Bronchial epithelial cell (primary cell): Measurements from ENCODE around the gene MMAB. TPM values are rescaled to one million over a fixed set of nuclear protein-coding genes. Genes with fewer than 3 reads are reported as not detected.

Experiments
- DNase-seq: peaks from one replicate; pipeline ENCODE4 v3.0.0-alpha.2; 2010; ENCODE audit warnings: low read depth
- FAIRE-seq: peaks from 2 replicates; lab custom pipeline; 2011; peaks lifted over from hg19 to GRCh38; lab: Jason Lieb, UNC
- H3K27me3 ChIP-seq: 2 replicates; pipeline ENCODE4 v1.5.1; 2011; ENCODE audit warnings: low read length; ENCODE audit not compliant: control insufficient read depth, insufficient read depth
- H3K36me3 ChIP-seq: 2 replicates; pipeline ENCODE4 v1.5.1; 2011; ENCODE audit warnings: low read length; ENCODE audit not compliant: control insufficient read depth, insufficient read depth
- H3K4me3 ChIP-seq: 2 replicates; pipeline ENCODE4 v1.5.1; 2011; ENCODE audit warnings: mild to moderate bottlenecking, low read depth, low read length, control low read depth
- total RNA-seq: library from RNA; depleted of rRNA; stranded (reverse); fragments of >200 nt; gene quantifications from 2 replicates; pipeline ENCODE4 v1.2.1, GENCODE V29; 2014
- TF ChIP-seq, protein P1 (sequence below): IDR thresholded peaks from 2 replicates; pipeline ENCODE4 v1.5.1; 2011; ENCODE audit warnings: mild to moderate bottlenecking, moderate library complexity, low read length, control low read depth, inconsistent platforms; ENCODE audit not compliant: insufficient read depth, severe bottlenecking

Gene MMAB
- total RNA-seq, 1 donor from 2014 or later: 36.9 TPM

DNA sequence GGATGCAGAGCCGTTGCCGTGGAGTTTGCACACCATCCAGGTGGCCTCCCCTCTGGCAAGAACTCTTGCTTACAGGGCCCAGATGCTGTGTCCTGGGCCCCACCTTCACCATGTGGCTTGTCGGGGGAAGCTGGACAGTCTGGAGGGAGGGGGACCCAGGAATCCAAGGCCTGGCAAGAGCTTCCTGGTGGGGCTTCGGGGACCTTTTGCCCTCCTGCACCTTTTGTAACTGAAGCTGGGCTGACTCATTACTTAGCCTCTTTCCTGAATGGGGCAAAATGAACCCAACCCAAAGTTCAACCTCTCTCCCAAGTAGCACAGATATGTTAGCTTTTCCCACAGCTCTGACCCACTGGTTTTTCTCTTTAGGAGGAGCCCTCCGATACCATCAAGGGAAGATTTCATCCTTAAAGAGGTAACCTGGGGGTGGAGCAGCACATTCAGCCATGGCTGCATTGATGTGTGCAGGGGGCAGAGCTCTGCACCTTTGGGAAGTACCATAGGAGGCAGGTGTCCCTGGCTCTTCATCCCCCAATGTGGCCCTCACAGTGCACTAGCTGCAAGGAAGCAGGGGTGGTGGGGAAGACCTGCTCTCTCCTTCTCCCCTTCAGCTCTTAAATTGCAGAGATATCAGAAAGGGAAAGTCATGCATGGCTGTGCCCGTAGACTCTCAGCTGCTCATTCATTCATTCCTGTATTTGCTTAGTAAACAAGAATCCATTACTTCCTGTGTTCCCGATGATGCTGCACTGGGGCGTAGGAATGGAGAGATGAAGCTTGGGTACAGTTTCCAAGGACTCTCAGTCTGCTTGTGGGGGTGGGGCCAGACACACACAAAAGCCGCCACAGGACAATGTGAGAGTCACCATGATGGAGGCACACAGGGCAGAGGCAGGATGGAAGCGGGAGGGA lies 13.3 kb upstream of the MMAB start:
- TF ChIP-seq, protein P1, sequence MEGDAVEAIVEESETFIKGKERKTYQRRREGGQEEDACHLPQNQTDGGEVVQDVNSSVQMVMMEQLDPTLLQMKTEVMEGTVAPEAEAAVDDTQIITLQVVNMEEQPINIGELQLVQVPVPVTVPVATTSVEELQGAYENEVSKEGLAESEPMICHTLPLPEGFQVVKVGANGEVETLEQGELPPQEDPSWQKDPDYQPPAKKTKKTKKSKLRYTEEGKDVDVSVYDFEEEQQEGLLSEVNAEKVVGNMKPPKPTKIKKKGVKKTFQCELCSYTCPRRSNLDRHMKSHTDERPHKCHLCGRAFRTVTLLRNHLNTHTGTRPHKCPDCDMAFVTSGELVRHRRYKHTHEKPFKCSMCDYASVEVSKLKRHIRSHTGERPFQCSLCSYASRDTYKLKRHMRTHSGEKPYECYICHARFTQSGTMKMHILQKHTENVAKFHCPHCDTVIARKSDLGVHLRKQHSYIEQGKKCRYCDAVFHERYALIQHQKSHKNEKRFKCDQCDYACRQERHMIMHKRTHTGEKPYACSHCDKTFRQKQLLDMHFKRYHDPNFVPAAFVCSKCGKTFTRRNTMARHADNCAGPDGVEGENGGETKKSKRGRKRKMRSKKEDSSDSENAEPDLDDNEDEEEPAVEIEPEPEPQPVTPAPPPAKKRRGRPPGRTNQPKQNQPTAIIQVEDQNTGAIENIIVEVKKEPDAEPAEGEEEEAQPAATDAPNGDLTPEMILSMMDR: no peak
- DNase-seq (peak; percentile 30), FAIRE-seq (peak; percentile 84)
- Histone ChIP-seq H3K36me3 (peaks cover 21% of the 10 kb centered on the region), H3K4me3 (no peak overlapping the region), H3K27me3 (no peaks in the 10 kb centered on the region)

DNA sequence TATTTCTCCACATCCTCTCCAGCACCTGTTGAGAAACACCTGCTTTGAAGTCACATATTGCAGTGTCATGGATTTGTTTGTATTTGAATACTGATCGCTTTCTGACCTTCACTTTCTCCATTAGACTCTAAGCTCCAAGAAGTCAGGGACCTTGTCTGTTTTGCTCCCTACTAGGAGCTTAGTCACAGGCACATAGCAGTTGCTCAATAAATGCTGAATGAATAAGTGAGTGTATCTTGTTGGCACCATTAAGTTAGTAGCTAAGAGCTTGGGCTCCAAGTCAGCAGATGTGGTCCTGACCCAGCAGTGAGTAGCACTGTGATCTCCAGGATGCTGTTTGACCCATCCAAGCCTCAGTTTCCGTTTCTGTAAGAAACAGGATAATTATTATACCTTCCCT lies 10.4 kb upstream of the MMAB start:
- H3K36me3 ChIP-seq: peaks cover 17% of the 10 kb centered on the region
- DNase-seq: no peak
- TF ChIP-seq, protein P1: no peak

DNA sequence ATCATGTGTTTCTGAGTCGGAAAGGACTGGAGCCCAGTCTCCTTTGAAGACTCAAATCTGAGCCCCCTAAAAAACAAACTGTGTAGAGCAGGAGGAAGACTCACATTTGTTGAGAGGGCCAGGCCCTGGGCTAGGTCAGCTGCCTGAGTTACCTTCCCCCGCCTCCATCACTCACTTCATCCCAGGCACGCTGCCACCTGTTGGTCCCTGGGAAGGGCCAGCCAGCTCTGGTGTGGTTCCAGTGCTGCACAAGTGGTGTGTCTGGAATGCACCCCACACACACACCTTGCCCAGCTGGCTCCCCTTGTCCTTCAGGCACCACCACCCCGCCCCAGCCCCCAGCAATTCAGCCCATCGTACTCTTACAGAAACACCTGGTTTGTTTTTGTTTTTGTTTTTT lies 9.3 kb upstream of the MMAB start:
- no peak overlapping the region for H3K4me3 ChIP-seq
- H3K27me3 ChIP-seq: no peaks in the 10 kb centered on the region
- peaks cover 11% of the 10 kb centered on the region for H3K36me3 ChIP-seq
- DNase-seq (peak; percentile 41), FAIRE-seq (no peak)
- TF ChIP-seq, protein P1: peak; percentile 33

More for the DNA sequence above, 10.4 kb upstream of the MMAB start:
- Histone ChIP-seq H3K27me3 (no peaks in the 10 kb centered on the region), H3K4me3 (no peak overlapping the region)
- no peak for FAIRE-seq

DNA sequence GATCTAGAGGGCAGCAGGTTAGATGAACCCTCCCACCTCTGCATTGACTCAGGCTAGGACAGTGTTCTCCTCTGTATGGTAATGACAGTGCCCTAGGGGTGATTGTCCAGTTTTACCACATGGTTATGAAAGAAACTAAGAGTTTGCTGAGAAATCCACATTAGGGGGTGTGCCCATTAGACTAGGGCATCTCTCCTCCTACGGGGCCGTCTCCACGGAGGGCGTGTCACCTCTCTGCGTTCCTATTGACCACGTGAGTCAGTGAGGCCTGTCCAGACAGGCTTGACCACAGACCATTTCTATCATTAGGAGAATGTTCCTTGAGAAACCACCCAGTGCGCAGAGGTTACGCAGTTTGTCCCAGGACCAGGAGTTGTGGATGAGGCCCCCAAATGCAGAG lies 8.6 kb upstream of the MMAB start:
- no peak overlapping the region for H3K4me3 ChIP-seq
- FAIRE-seq: peak; percentile 86

DNA sequence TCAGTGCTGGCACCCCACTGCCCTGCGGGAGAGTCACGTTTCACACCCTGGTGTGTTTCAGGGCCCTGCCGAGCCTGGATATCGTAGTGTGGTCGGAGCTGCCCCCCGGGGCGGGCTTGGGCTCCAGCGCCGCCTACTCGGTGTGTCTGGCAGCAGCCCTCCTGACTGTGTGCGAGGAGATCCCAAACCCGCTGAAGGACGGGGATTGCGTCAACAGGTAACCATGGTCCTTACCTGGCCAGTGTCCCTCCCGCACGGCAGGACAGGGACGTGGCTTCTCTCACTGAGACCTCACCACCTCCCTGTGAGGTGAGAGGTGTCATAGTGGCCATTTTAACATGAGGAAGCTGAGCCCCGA lies 8.0 kb upstream of the MMAB start:
- no peak for DNase-seq
- Histone ChIP-seq H3K4me3 (no peak overlapping the region), H3K36me3 (peaks cover 10% of the 10 kb centered on the region), H3K27me3 (no peaks in the 10 kb centered on the region)
- no peak for FAIRE-seq
- TF ChIP-seq, protein P1: no peak

More for the DNA sequence above, 8.6 kb upstream of the MMAB start:
- DNase-seq: peak; percentile 94
- Histone ChIP-seq H3K36me3 (peaks cover 12% of the 10 kb centered on the region), H3K27me3 (no peaks in the 10 kb centered on the region)
- TF ChIP-seq, protein P1: no peak
